Measurements from ENCODE around the gene RSRC1.

The RSRC1 gene

GRCh38 chr3:158160958-158161357 is 51.1 kb downstream of the RSRC1 start:
- no peak for DNase-seq (ENCODE audit: low spot score)
- Histone ChIP-seq H3K4ac (ENCODE audit: low read length) (no peak overlapping the region), H3K27me3 (ENCODE audit: control insufficient read depth in 3 of 3, insufficient read depth in 3 of 3, low read depth in 1 of 3, low read length in 3 of 3) (no peaks in the 10 kb centered on the region), H2BK15ac (ENCODE audit: low read length) (no peak overlapping the region), H3K4me1 (ENCODE audit: control insufficient read depth in 2 of 2, insufficient read depth in 1 of 2, low read depth in 1 of 2, low read length in 2 of 2) (no peaks in the 10 kb centered on the region), H3K79me1 (ENCODE audit: low read depth, low read length) (no peaks in the 10 kb centered on the region), H3K9me3 (replicated peaks in 1 of 2; ENCODE audit: control insufficient read depth in 2 of 2, insufficient read depth in 1 of 2, low read depth in 1 of 2, low read length in 2 of 2) (no peaks in the 10 kb centered on the region), H2BK5ac (ENCODE audit: low read length) (no peak overlapping the region), H3K27ac (replicated peaks; ENCODE audit: low read length) (no peak overlapping the region), H3K36me3 (replicated peaks in 1 of 2; ENCODE audit: control insufficient read depth in 2 of 2, insufficient read depth in 2 of 2, low read length in 2 of 2) (no peaks in the 10 kb centered on the region), H3K18ac (ENCODE audit: low read length) (no peak overlapping the region), H2AK5ac (ENCODE audit: low read depth, low read length) (no peak overlapping the region), H3K23ac (ENCODE audit: low read depth, low read length, poor library complexity) (no peak overlapping the region), H2AFZ (ENCODE audit: low read length) (no peak overlapping the region), H2BK120ac (ENCODE audit: low read depth, low read length) (no peak overlapping the region), H3K9ac (ENCODE audit: low read depth, low read length, poor library complexity) (no peak overlapping the region), H4K91ac (ENCODE audit: low read depth, low read length, poor library complexity) (no peak overlapping the region), H4K8ac (ENCODE audit: low read depth, low read length) (no peak overlapping the region), H2BK12ac (ENCODE audit: low read length) (no peak overlapping the region), H3K4me2 (ENCODE audit: insufficient read depth, low read length, poor library complexity, severe bottlenecking) (no peak overlapping the region), H3K14ac (ENCODE audit: low read length) (no peak overlapping the region), H3K4me3 (ENCODE audit: low read length in 2 of 2) (no peak overlapping the region)

GRCh38 chr3:158165141-158165655 is 55.3 kb downstream of the RSRC1 start:
- no peak overlapping the region for H4K91ac ChIP-seq (ENCODE audit: low read depth, low read length, poor library complexity)
- no peak overlapping the region for H3K4ac ChIP-seq (ENCODE audit: low read length)
- H3K18ac ChIP-seq (ENCODE audit: low read length) = no peak overlapping the region
- H3K23ac ChIP-seq (ENCODE audit: low read depth, low read length, poor library complexity) = no peak overlapping the region
- no peaks in the 10 kb centered on the region for H3K4me1 ChIP-seq (ENCODE audit: control insufficient read depth in 2 of 2, insufficient read depth in 1 of 2, low read depth in 1 of 2, low read length in 2 of 2)
- H2BK120ac ChIP-seq (ENCODE audit: low read depth, low read length) = no peak overlapping the region
- H3K9ac ChIP-seq (ENCODE audit: low read depth, low read length, poor library complexity) = no peak overlapping the region
- no peak overlapping the region for H3K27ac ChIP-seq (replicated peaks; ENCODE audit: low read length)
- no peak overlapping the region for H3K4me2 ChIP-seq (ENCODE audit: insufficient read depth, low read length, poor library complexity, severe bottlenecking)
- H2BK5ac ChIP-seq (ENCODE audit: low read length) = no peak overlapping the region
- no peak overlapping the region for H2BK15ac ChIP-seq (ENCODE audit: low read length)
- no peaks in the 10 kb centered on the region for H3K27me3 ChIP-seq (ENCODE audit: control insufficient read depth in 3 of 3, insufficient read depth in 3 of 3, low read depth in 1 of 3, low read length in 3 of 3)
- no peaks in the 10 kb centered on the region for H3K9me3 ChIP-seq (replicated peaks in 1 of 2; ENCODE audit: control insufficient read depth in 2 of 2, insufficient read depth in 1 of 2, low read depth in 1 of 2, low read length in 2 of 2)
- no peak overlapping the region for H3K14ac ChIP-seq (ENCODE audit: low read length)
- no peak overlapping the region for H2BK12ac ChIP-seq (ENCODE audit: low read length)
- no CpG with 5 or more reads among the region's 5 CpGs for WGBS, 2 donors (ENCODE audit: extremely low coverage in 2 of 2, insufficient read length in 2 of 2, insufficient replicate concordance in 1 of 2)
- no peak overlapping the region for H2AK5ac ChIP-seq (ENCODE audit: low read depth, low read length)
- H2AFZ ChIP-seq (ENCODE audit: low read length) = no peak overlapping the region
- no peak overlapping the region for H3K4me3 ChIP-seq (ENCODE audit: low read length in 2 of 2)
- DNase-seq (ENCODE audit: low spot score) = no peak
- no peaks in the 10 kb centered on the region for H3K79me1 ChIP-seq (ENCODE audit: low read depth, low read length)
- no peak overlapping the region for H4K8ac ChIP-seq (ENCODE audit: low read depth, low read length)
- no peaks in the 10 kb centered on the region for H3K36me3 ChIP-seq (replicated peaks in 1 of 2; ENCODE audit: control insufficient read depth in 2 of 2, insufficient read depth in 2 of 2, low read length in 2 of 2)

- Histone ChIP-seq H3K79me1 (ENCODE audit: low read depth, low read length) (no peaks in the 10 kb centered on the region), H3K4me3 (ENCODE audit: low read length in 2 of 2) (no peak overlapping the region), H3K9me3 (replicated peaks in 1 of 2; ENCODE audit: control insufficient read depth in 2 of 2, insufficient read depth in 1 of 2, low read depth in 1 of 2, low read length in 2 of 2) (no peaks in the 10 kb centered on the region), H3K4me2 (ENCODE audit: insufficient read depth, low read length, poor library complexity, severe bottlenecking) (no peak overlapping the region), H2BK120ac (ENCODE audit: low read depth, low read length) (no peak overlapping the region), H2BK5ac (ENCODE audit: low read length) (no peak overlapping the region), H3K4ac (ENCODE audit: low read length) (no peak overlapping the region), H4K91ac (ENCODE audit: low read depth, low read length, poor library complexity) (no peak overlapping the region), H2AFZ (ENCODE audit: low read length) (no peak overlapping the region), H3K27ac (replicated peaks; ENCODE audit: low read length) (no peak overlapping the region), H3K27me3 (ENCODE audit: control insufficient read depth in 3 of 3, insufficient read depth in 3 of 3, low read depth in 1 of 3, low read length in 3 of 3) (no peaks in the 10 kb centered on the region), H2BK15ac (ENCODE audit: low read length) (no peak overlapping the region), H2BK12ac (ENCODE audit: low read length) (no peak overlapping the region), H3K4me1 (ENCODE audit: control insufficient read depth in 2 of 2, insufficient read depth in 1 of 2, low read depth in 1 of 2, low read length in 2 of 2) (no peaks in the 10 kb centered on the region), H3K23ac (ENCODE audit: low read depth, low read length, poor library complexity) (no peak overlapping the region), H3K36me3 (replicated peaks in 1 of 2; ENCODE audit: control insufficient read depth in 2 of 2, insufficient read depth in 2 of 2, low read length in 2 of 2) (no peaks in the 10 kb centered on the region), H3K14ac (ENCODE audit: low read length) (no peak overlapping the region), H3K18ac (ENCODE audit: low read length) (no peak overlapping the region), H2AK5ac (ENCODE audit: low read depth, low read length) (no peak overlapping the region), H4K8ac (ENCODE audit: low read depth, low read length) (no peak overlapping the region), H3K9ac (ENCODE audit: low read depth, low read length, poor library complexity) (no peak overlapping the region)
- no peak for DNase-seq (ENCODE audit: low spot score)
Observed at GRCh38 chr3:158165730-158166129, 55.8 kb downstream of the RSRC1 start.

GRCh38 chr3:158166223-158166622 is 56.3 kb downstream of the RSRC1 start:
- DNase-seq (ENCODE audit: low spot score) = no peak
- Histone ChIP-seq H3K27ac (replicated peaks; ENCODE audit: low read length) (no peak overlapping the region), H3K23ac (ENCODE audit: low read depth, low read length, poor library complexity) (no peak overlapping the region), H3K9me3 (replicated peaks in 1 of 2; ENCODE audit: control insufficient read depth in 2 of 2, insufficient read depth in 1 of 2, low read depth in 1 of 2, low read length in 2 of 2) (no peaks in the 10 kb centered on the region), H2BK15ac (ENCODE audit: low read length) (no peak overlapping the region), H4K8ac (ENCODE audit: low read depth, low read length) (no peak overlapping the region), H2BK5ac (ENCODE audit: low read length) (no peak overlapping the region), H3K14ac (ENCODE audit: low read length) (no peak overlapping the region), H3K4me1 (ENCODE audit: control insufficient read depth in 2 of 2, insufficient read depth in 1 of 2, low read depth in 1 of 2, low read length in 2 of 2) (no peaks in the 10 kb centered on the region), H3K27me3 (ENCODE audit: control insufficient read depth in 3 of 3, insufficient read depth in 3 of 3, low read depth in 1 of 3, low read length in 3 of 3) (no peaks in the 10 kb centered on the region), H3K4me2 (ENCODE audit: insufficient read depth, low read length, poor library complexity, severe bottlenecking) (no peak overlapping the region), H4K91ac (ENCODE audit: low read depth, low read length, poor library complexity) (no peak overlapping the region), H2AFZ (ENCODE audit: low read length) (no peak overlapping the region), H2BK12ac (ENCODE audit: low read length) (no peak overlapping the region), H2BK120ac (ENCODE audit: low read depth, low read length) (no peak overlapping the region), H3K4ac (ENCODE audit: low read length) (no peak overlapping the region), H2AK5ac (ENCODE audit: low read depth, low read length) (no peak overlapping the region), H3K36me3 (replicated peaks in 1 of 2; ENCODE audit: control insufficient read depth in 2 of 2, insufficient read depth in 2 of 2, low read length in 2 of 2) (no peaks in the 10 kb centered on the region), H3K79me1 (ENCODE audit: low read depth, low read length) (no peaks in the 10 kb centered on the region), H3K4me3 (ENCODE audit: low read length in 2 of 2) (no peak overlapping the region), H3K18ac (ENCODE audit: low read length) (no peak overlapping the region), H3K9ac (ENCODE audit: low read depth, low read length, poor library complexity) (no peak overlapping the region)
- no CpG with 5 or more reads among the region's 2 CpGs for WGBS, 2 donors (ENCODE audit: extremely low coverage in 2 of 2, insufficient read length in 2 of 2, insufficient replicate concordance in 1 of 2)

All from neuronal stem cell (in vitro differentiated cells).